ENCODE results near the gene MAN1A2. TPM values are rescaled to one million over a fixed set of nuclear protein-coding genes. Genes with fewer than 3 reads are reported as not detected.

The MAN1A2 gene
- total and polyA plus RNA-seq, 10 of the 15 experiments (the other 5 are each of a cell fraction or from before 2014, with no cell fraction given), result 2.8 to 23.6 (median 16.0) TPM

GRCh38 chr1:117523111-117523510 lies 155.9 kb downstream of the MAN1A2 start:
- ATAC-seq (no peak), FAIRE-seq (no peak), DNase-seq (ENCODE audit: low read depth, low spot score) (no peak)
- no peak overlapping the region for H3K9ac ChIP-seq (ENCODE audit: control insufficient read depth, insufficient read depth, low read length)
- no peaks in the 10 kb centered on the region for H3K79me2 ChIP-seq (ENCODE audit: control insufficient read depth, insufficient read depth, low read length)
- ChIA-PET POLR2A (no interaction called here), CTCF (interaction anchor here (0.8 to 4.0 kb wide), 3 partner anchors 10 to 12 kb away, joined by 3 to 20 read pairs (median 17); no protein-coding TSS in a partner anchor), RAD21 (ENCODE audit: unreplicated experiment) (no interaction called here), SMC1A (ENCODE audit: uncharacterized antibody, unreplicated experiment) (no interaction called here)
- no peaks in the 10 kb centered on the region for H3K9me3 ChIP-seq (replicated peaks; ENCODE audit: control insufficient read depth, insufficient read depth, low read length)
- in situ Hi-C loops (cut with MboI), result no loop called here
- no peak overlapping the region for H2AFZ ChIP-seq (ENCODE audit: control insufficient read depth, low read depth, low read length)
- TF ChIP-seq ZBED1 (IDR thresholded peaks at IDR 0.05; ENCODE audit: borderline replicate concordance) (no peak), LARP7 (IDR thresholded peaks at IDR 0.05) (no peak), HCFC1 (IDR thresholded peaks at IDR 0.05; ENCODE audit: low read length) (no peak), ZNF207 (IDR thresholded peaks at IDR 0.05; ENCODE audit: borderline replicate concordance) (no peak), RELA (IDR thresholded peaks at IDR 0.05; ENCODE audit: borderline replicate concordance, partially characterized antibody) (no peak), CBX5 (IDR thresholded peaks at IDR 0.05; ENCODE audit: low read depth) (no peak)
- no peak overlapping the region for H3K27ac ChIP-seq (ENCODE audit: control insufficient read depth, insufficient read depth)
- no peaks in the 10 kb centered on the region for H3K4me1 ChIP-seq (ENCODE audit: control insufficient read depth, insufficient read depth, low read length)
- no peaks in the 10 kb centered on the region for H3K36me3 ChIP-seq (ENCODE audit: control insufficient read depth in 2 of 2, insufficient read depth in 2 of 2, low read length in 1 of 2)
- intact Hi-C loops (cut with micrococcal nuclease; ENCODE audit: unreplicated experiment), result no loop called here
- BruUV-seq (replicated peaks), result no TSS peak
- no peaks in the 10 kb centered on the region for H4K20me1 ChIP-seq (ENCODE audit: control insufficient read depth, insufficient read depth)
- H3K4me3 ChIP-seq, result no peak overlapping the region
- H3K4me2 ChIP-seq (ENCODE audit: control insufficient read depth, insufficient read depth), result no peak overlapping the region
- no peaks in the 10 kb centered on the region for H3K27me3 ChIP-seq (replicated peaks in 1 of 2; ENCODE audit: control insufficient read depth in 2 of 2, insufficient read depth in 2 of 2, low read length in 1 of 2)
- 94% methylated on average over 1 of the region's 1 CpG for WGBS (ENCODE audit: insufficient coverage, insufficient replicate concordance, low lambda C conversion rate, missing lambda C conversion rate)

GRCh38 chr1:117527074-117527473 lies 159.8 kb downstream of the MAN1A2 start:
- H3K79me2 ChIP-seq (ENCODE audit: control insufficient read depth, insufficient read depth, low read length), result no peaks in the 10 kb centered on the region
- RAD21 ChIA-PET (ENCODE audit: unreplicated experiment), result interaction anchor here (1.4 kb wide), 1 partner anchor 228 kb away, joined by 3 read pairs; no protein-coding TSS in a partner anchor
- no peaks in the 10 kb centered on the region for H3K9me3 ChIP-seq (replicated peaks; ENCODE audit: control insufficient read depth, insufficient read depth, low read length)
- no TSS peak for BruUV-seq (replicated peaks)
- POLR2A ChIA-PET, result interaction anchor here (0.5 kb wide), 1 partner anchor 138 kb away, joined by 3 read pairs; no protein-coding TSS in a partner anchor
- DNase-seq (ENCODE audit: low read depth, low spot score) (no peak), FAIRE-seq (peak; percentile 18), ATAC-seq (no peak)
- TF ChIP-seq SMC3 (IDR thresholded peaks at IDR 0.05; ENCODE audit: borderline replicate concordance, low read length), result no peak
- no peak for TF ChIP-seq NR2C2 (IDR thresholded peaks at IDR 0.05; ENCODE audit: borderline replicate concordance, control insufficient read depth, insufficient read length, low read depth)
- TF ChIP-seq, protein P1, sequence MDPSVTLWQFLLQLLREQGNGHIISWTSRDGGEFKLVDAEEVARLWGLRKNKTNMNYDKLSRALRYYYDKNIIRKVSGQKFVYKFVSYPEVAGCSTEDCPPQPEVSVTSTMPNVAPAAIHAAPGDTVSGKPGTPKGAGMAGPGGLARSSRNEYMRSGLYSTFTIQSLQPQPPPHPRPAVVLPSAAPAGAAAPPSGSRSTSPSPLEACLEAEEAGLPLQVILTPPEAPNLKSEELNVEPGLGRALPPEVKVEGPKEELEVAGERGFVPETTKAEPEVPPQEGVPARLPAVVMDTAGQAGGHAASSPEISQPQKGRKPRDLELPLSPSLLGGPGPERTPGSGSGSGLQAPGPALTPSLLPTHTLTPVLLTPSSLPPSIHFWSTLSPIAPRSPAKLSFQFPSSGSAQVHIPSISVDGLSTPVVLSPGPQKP (IDR thresholded peaks at IDR 0.05; ENCODE audit: low read depth, low read length), result no peak
- no peak for TF ChIP-seq NFYB (IDR thresholded peaks at IDR 0.05; ENCODE audit: insufficient read depth, low read depth, low read length)
- no peak for TF ChIP-seq SPI1 (IDR thresholded peaks at IDR 0.05; ENCODE audit: borderline replicate concordance, insufficient read depth, low read depth, low read length)
- TF ChIP-seq SMARCA5 (IDR thresholded peaks at IDR 0.05), result no peak
- H3K27ac ChIP-seq (ENCODE audit: control insufficient read depth, insufficient read depth), result no peak overlapping the region
- no peak overlapping the region for H3K4me3 ChIP-seq
- CTCF ChIA-PET, result interaction anchor here (1.4 to 1.6 kb wide), 2 partner anchors 9 to 226 kb away, joined by 4 read pairs; no protein-coding TSS in a partner anchor
- H3K4me1 ChIP-seq (ENCODE audit: control insufficient read depth, insufficient read depth, low read length), result no peaks in the 10 kb centered on the region
- in situ Hi-C loops (cut with MboI) (no loop called here), intact Hi-C loops (cut with micrococcal nuclease; ENCODE audit: unreplicated experiment) (no loop called here)
- H2AFZ ChIP-seq (ENCODE audit: control insufficient read depth, low read depth, low read length), result no peak overlapping the region
- H3K4me2 ChIP-seq (ENCODE audit: control insufficient read depth, insufficient read depth), result no peak overlapping the region
- H4K20me1 ChIP-seq (ENCODE audit: control insufficient read depth, insufficient read depth), result no peaks in the 10 kb centered on the region
- H3K27me3 ChIP-seq (replicated peaks in 1 of 2; ENCODE audit: control insufficient read depth in 2 of 2, insufficient read depth in 2 of 2, low read length in 1 of 2), result no peaks in the 10 kb centered on the region
- 97% methylated on average over 4 of the region's 4 CpGs for WGBS (ENCODE audit: insufficient coverage, insufficient replicate concordance, low lambda C conversion rate, missing lambda C conversion rate)
- H3K9ac ChIP-seq (ENCODE audit: control insufficient read depth, insufficient read depth, low read length), result no peak overlapping the region
- H3K36me3 ChIP-seq (ENCODE audit: control insufficient read depth in 2 of 2, insufficient read depth in 2 of 2, low read length in 1 of 2), result no peaks in the 10 kb centered on the region
- SMC1A ChIA-PET (ENCODE audit: uncharacterized antibody, unreplicated experiment), result interaction anchor here (0.9 to 1.4 kb wide), 3 partner anchors 14 to 226 kb away, joined by 3 to 4 read pairs (median 3); no protein-coding TSS in a partner anchor
